Measurements from ENCODE around the gene KCNQ1. TPM values are rescaled to one million over a fixed set of nuclear protein-coding genes. Genes with fewer than 3 reads are reported as not detected.

KCNQ1 gene
- total RNA-seq, 1 experiment from 2014 or later = 10.7 TPM

DNA sequence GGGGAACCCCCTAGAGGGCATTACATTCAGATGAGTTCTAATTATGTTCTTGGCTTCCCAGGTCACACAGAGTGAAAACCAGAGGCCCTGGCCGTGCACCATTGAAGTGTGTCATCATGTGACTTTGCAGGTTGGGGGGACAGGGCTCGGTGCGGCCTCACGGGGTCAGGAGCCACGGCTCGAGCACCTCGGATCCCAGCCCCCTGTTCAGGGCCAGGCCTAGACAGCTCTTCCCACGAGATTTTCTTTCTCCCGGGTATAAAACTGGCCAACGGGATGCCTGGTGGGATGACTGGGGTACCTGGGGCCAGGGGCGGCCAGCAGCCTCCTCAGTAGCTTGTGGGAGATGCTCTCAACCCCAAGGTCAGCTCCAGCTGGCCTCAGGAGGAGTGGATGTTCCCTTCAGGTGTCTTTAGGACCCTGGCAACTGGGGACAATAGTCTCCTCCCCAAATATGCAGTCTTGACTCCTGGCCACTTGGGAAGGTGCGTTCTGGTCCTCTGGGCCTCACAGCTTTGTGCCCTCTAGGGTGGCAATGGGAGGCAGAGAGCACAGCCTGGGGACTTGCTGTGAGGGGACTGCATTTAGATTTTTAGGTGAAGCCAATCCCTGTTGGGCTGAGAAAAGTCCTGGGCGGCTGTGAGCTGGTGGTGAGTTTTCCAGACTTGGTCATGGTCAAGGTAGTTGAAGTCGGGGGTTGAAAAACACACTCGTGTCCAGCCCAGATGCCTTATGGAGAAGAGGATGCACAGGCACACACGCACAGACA, 95.6 kb downstream of the KCNQ1 start:
- Histone ChIP-seq H3K79me2 (ENCODE audit: insufficient read depth, low read length) (no peaks in the 10 kb centered on the region), H3K27ac (ENCODE audit: low read depth, low read length) (no peak overlapping the region), H3K27me3 (ENCODE audit: insufficient read depth, low read length) (no peaks in the 10 kb centered on the region), H2AFZ (ENCODE audit: low read depth, low read length, poor library complexity, severe bottlenecking) (no peak overlapping the region), H3K9ac (ENCODE audit: low read length) (no peak overlapping the region), H3K4me2 (ENCODE audit: low read length) (no peak overlapping the region), H3K9me3 (ENCODE audit: control insufficient read depth in 1 of 2, insufficient read depth in 1 of 2, low read depth in 1 of 2, low read length in 2 of 2) (no peaks in the 10 kb centered on the region), H4K20me1 (ENCODE audit: insufficient read depth) (no peaks in the 10 kb centered on the region), H3K36me3 (ENCODE audit: control insufficient read depth in 1 of 2, insufficient read depth in 2 of 2, low read length in 2 of 2) (no peaks in the 10 kb centered on the region), H3K4me3 (replicated peaks in 1 of 2; ENCODE audit: low read depth in 1 of 2, low read length in 2 of 2) (no peak overlapping the region), H3K4me1 (ENCODE audit: control insufficient read depth in 1 of 2, insufficient read depth in 2 of 2, low read length in 2 of 2) (peaks cover 0 to 1% of the 10 kb centered on the region in 2 experiments; a peak in 1 of 4 replicates), H3K9me2 (ENCODE audit: insufficient read depth) (no peaks in the 10 kb centered on the region)
- POLR2A ChIA-PET = no interaction called here
- no peak for ATAC-seq
- intact Hi-C loops (cut with micrococcal nuclease) = no loop called here
- no peak for DNase-seq (ENCODE audit: low read depth, low spot score)
- no TSS peak for BruUV-seq (replicated peaks)
- CTCF ChIA-PET = interaction anchor here (1.5 kb wide), 1 partner anchor 9 kb away, joined by 3 read pairs; no protein-coding TSS in a partner anchor
- RAD21 ChIA-PET (ENCODE audit: low non-redundant PET in 1 of 2, low total read pairs in 2 of 2, uncharacterized antibody in 2 of 2, unreplicated experiment in 2 of 2) = no interaction called here
- TF ChIP-seq POLR2AphosphoS5 (IDR thresholded peaks at IDR 0.05; ENCODE audit: low read depth, low read length) (no peak), CBX3 (IDR thresholded peaks at IDR 0.05; ENCODE audit: low read depth) (no peak), REST (IDR thresholded peaks at IDR 0.05; ENCODE audit: low read depth) (no peak), MAX (IDR thresholded peaks at IDR 0.05) (no peak), ZNF274 (IDR thresholded peaks at IDR 0.05; ENCODE audit: low read depth, low read length) (no peak), EZH2 (IDR thresholded peaks at IDR 0.05) (no peak), ELF1 (IDR thresholded peaks at IDR 0.05; ENCODE audit: borderline replicate concordance, low read depth) (no peak), EZH2phosphoT487 (IDR thresholded peaks at IDR 0.05; ENCODE audit: borderline replicate concordance) (no peak), CEBPB (IDR thresholded peaks at IDR 0.05; ENCODE audit: low read depth) (no peak), FOSL1 (IDR thresholded peaks at IDR 0.05; ENCODE audit: low read depth) (no peak), JUND (IDR thresholded peaks at IDR 0.05) (no peak), ZFX (IDR thresholded peaks at IDR 0.05) (no peak), POLR2A (IDR thresholded peaks at IDR 0.05; ENCODE audit: borderline replicate concordance, extremely low read depth, insufficient read depth, insufficient read length) (no peak), TCF7L2 (IDR thresholded peaks at IDR 0.05; ENCODE audit: borderline replicate concordance, extremely low read depth, insufficient read depth, insufficient read length) (no peak), SIN3A (IDR thresholded peaks at IDR 0.05; ENCODE audit: low read depth) (no peak), RAD21 (IDR thresholded peaks at IDR 0.05; ENCODE audit: low read depth) (no peak)
- TF ChIP-seq, protein P1, sequence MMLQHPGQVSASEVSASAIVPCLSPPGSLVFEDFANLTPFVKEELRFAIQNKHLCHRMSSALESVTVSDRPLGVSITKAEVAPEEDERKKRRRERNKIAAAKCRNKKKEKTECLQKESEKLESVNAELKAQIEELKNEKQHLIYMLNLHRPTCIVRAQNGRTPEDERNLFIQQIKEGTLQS (IDR thresholded peaks at IDR 0.05) = no peak
- TF ChIP-seq, protein P2, sequence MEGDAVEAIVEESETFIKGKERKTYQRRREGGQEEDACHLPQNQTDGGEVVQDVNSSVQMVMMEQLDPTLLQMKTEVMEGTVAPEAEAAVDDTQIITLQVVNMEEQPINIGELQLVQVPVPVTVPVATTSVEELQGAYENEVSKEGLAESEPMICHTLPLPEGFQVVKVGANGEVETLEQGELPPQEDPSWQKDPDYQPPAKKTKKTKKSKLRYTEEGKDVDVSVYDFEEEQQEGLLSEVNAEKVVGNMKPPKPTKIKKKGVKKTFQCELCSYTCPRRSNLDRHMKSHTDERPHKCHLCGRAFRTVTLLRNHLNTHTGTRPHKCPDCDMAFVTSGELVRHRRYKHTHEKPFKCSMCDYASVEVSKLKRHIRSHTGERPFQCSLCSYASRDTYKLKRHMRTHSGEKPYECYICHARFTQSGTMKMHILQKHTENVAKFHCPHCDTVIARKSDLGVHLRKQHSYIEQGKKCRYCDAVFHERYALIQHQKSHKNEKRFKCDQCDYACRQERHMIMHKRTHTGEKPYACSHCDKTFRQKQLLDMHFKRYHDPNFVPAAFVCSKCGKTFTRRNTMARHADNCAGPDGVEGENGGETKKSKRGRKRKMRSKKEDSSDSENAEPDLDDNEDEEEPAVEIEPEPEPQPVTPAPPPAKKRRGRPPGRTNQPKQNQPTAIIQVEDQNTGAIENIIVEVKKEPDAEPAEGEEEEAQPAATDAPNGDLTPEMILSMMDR (IDR thresholded peaks at IDR 0.05 in 2 of 3, conservative IDR thresholded peaks at IDR 0.05 in 1 of 3; ENCODE audit: borderline replicate concordance in 1 of 3, insufficient read depth in 1 of 3, low read depth in 2 of 3, low read length in 2 of 3) = no peak
